Measurements from ENCODE around the gene CPM. TPM values are rescaled to one million over a fixed set of nuclear protein-coding genes. Genes with fewer than 3 reads are reported as not detected.

CPM gene
- total and polyA plus RNA-seq, 3 experiments from 2014 or later: 0.26 to 1.9 (median 1.6) TPM

DNA sequence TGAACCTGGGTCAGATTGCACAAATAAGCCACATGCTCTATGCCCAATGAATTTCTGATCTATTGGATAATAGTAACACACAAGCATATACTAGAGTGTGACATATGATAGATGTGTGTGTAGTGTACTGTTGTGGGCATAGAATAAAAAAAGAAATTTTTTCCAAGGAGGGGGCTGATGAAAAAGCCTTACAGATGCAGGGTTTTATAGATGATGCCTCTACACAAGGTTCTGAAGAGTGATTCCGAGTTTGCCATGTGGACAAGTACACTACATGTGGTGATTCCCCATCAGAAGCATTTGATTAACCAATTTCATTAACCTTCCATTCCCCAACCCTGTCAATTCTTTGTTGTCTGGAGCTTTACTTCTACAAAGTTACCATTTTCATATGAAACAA is 45.3 kb downstream of the CPM start:
- Mint-ChIP-seq H3K9me3 (no peaks in the 10 kb centered on the region), H3K27ac (no peak overlapping the region), H3K27me3 (peaks cover 4 to 9% of the 10 kb centered on the region in 2 donors), H3K4me3 (no peak overlapping the region), H3K36me3 (no peaks in the 10 kb centered on the region), H3K4me1 (peaks cover 7 to 16% (median 7%) of the 10 kb centered on the region in 3 donors)
- H3K27ac ChIP-seq (ENCODE audit: low read depth, low read length): no peak overlapping the region
- H3K27me3 ChIP-seq (ENCODE audit: insufficient read depth, low read length, poor library complexity, severe bottlenecking): no peaks in the 10 kb centered on the region
- H3K4me1 ChIP-seq (ENCODE audit: insufficient read depth, low read length): no peaks in the 10 kb centered on the region
- DNase-seq: no peak
- CTCF ChIA-PET: no interaction called here
- H3K4me3 ChIP-seq (ENCODE audit: low read length): no peak overlapping the region
- POLR2A ChIA-PET: no interaction called here
- no peaks in the 10 kb centered on the region for H3K36me3 ChIP-seq (ENCODE audit: insufficient read depth, low read length)
- no peaks in the 10 kb centered on the region for H3K9me3 ChIP-seq (ENCODE audit: low read length)

DNA sequence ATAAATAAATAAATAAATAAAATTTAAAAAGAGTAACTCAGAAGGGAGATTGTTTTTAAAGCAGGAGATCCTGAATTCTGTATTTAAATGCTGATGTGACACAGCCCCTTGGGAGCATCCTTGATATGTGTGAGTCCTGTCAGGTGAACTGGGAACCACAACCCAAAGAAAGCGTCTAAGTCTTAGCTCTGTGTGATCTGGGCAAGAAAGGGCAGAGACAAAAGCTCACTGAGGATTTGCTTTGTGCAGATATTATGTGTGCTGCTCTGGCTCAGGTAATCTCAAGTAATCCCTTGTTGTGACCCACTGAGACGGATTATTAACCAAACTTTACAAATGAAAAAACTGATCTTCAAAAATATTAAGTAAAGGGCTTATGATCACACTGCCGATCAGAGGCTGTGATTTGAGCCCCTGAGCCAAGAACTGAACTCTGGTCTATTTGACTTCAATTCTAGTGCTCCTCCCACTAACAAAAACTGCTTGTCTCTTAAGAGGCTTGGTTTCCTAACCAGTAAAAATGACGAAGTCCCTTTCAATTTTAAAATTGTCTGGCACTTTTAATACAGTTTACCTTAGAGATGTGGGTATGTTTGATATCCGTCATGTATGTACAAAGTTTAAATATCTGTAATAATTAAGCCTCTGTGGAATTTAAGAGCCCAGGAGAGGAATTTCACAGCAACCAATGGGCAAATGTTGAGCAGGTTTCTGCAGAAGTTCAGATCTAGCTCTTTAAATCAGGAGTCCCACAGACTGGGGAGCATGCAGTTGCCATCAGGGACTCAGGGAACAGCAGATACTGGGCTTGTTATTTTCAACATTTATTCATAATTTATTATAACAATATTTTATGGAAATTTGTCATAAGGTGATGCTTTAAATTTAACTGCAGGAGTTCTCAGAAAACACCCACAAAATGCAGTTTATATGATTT is 46.1 kb downstream of the CPM start:
- CTCF ChIA-PET: no interaction called here

DNA sequence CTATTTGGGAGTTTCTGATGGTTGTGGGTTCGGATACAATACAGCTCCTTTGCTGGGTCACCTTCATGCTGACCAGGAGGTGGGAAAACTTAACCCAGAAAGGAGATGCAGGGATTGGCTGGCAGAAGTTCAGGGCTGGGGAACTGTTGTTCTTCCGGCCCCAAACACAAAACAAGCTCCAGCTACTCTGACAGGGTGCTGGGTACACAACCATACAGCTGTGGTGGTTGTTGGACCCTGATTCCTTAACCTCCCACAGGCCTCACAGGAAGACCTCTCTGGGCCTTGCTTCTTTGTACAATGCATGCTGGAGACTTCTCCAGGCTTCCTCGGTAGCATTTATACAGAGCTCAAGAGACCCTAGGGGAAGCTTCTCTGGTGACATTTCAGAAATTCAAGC is 47.6 kb downstream of the CPM start:
- no peaks in the 10 kb centered on the region for H3K27me3 ChIP-seq (ENCODE audit: insufficient read depth, low read length, poor library complexity, severe bottlenecking)
- peaks cover 6 to 17% of the 10 kb centered on the region in 2 donors for H3K27me3 Mint-ChIP-seq
- ChIA-PET POLR2A (no interaction called here), CTCF (no interaction called here)
- no peak overlapping the region for H3K4me3 Mint-ChIP-seq
- H3K4me1 ChIP-seq (ENCODE audit: insufficient read depth, low read length): no peaks in the 10 kb centered on the region
- H3K9me3 Mint-ChIP-seq: peaks cover 0 to 3% (median 0%) of the 10 kb centered on the region in 5 donors
- no peak overlapping the region for H3K27ac Mint-ChIP-seq
- no peak overlapping the region for H3K4me3 ChIP-seq (ENCODE audit: low read length)
- no peaks in the 10 kb centered on the region for H3K4me1 Mint-ChIP-seq
- no peak for DNase-seq
- H3K9me3 ChIP-seq (ENCODE audit: low read length): no peaks in the 10 kb centered on the region
- H3K36me3 Mint-ChIP-seq: no peaks in the 10 kb centered on the region
- no peaks in the 10 kb centered on the region for H3K36me3 ChIP-seq (ENCODE audit: insufficient read depth, low read length)
- H3K27ac ChIP-seq (ENCODE audit: low read depth, low read length): no peak overlapping the region

More for the DNA sequence above, 46.1 kb downstream of the CPM start:
- H3K27ac Mint-ChIP-seq: no peak overlapping the region
- no peak overlapping the region for H3K4me3 Mint-ChIP-seq
- peaks cover 6 to 13% of the 10 kb centered on the region in 2 donors for H3K27me3 Mint-ChIP-seq
- no peaks in the 10 kb centered on the region for H3K36me3 Mint-ChIP-seq
- peaks cover 4 to 11% (median 5%) of the 10 kb centered on the region in 3 donors for H3K4me1 Mint-ChIP-seq
- DNase-seq: no peak
- H3K9me3 Mint-ChIP-seq: peaks cover 0 to 3% (median 0%) of the 10 kb centered on the region in 5 donors
- POLR2A ChIA-PET: no interaction called here
- no peaks in the 10 kb centered on the region for H3K4me1 ChIP-seq (ENCODE audit: insufficient read depth, low read length)
- no peaks in the 10 kb centered on the region for H3K36me3 ChIP-seq (ENCODE audit: insufficient read depth, low read length)
- H3K27ac ChIP-seq (ENCODE audit: low read depth, low read length): no peak overlapping the region
- no peak overlapping the region for H3K4me3 ChIP-seq (ENCODE audit: low read length)
- H3K27me3 ChIP-seq (ENCODE audit: insufficient read depth, low read length, poor library complexity, severe bottlenecking): no peaks in the 10 kb centered on the region
- H3K9me3 ChIP-seq (ENCODE audit: low read length): no peaks in the 10 kb centered on the region

DNA sequence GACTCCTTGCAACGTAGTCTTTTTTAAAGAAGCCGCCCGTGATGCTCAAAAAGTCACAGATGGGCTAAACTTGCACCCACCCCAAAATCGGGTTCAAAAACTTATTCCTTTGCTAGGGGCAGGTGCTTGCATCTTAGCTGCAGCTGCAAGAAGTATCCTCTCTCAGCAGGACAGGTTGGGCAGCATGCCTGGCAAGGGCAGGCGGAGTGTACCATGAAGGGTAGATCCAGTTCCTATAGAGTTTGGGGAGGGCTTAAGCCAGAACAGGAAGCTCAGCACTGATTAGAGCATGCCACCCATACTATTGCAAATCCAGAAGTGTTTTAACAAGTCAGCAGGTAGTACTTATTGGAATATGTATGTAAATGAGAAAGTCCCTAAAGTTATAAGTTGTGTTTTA is 48.7 kb downstream of the CPM start:
- Mint-ChIP-seq H3K27ac (no peak overlapping the region), H3K4me3 (no peak overlapping the region), H3K9me3 (peaks cover 0 to 3% (median 0%) of the 10 kb centered on the region in 5 donors), H3K27me3 (peaks cover 4 to 17% of the 10 kb centered on the region in 2 donors), H3K36me3 (no peaks in the 10 kb centered on the region), H3K4me1 (no peaks in the 10 kb centered on the region)
- Histone ChIP-seq H3K9me3 (ENCODE audit: low read length) (no peaks in the 10 kb centered on the region), H3K27me3 (ENCODE audit: insufficient read depth, low read length, poor library complexity, severe bottlenecking) (no peaks in the 10 kb centered on the region), H3K4me1 (ENCODE audit: insufficient read depth, low read length) (no peaks in the 10 kb centered on the region), H3K36me3 (ENCODE audit: insufficient read depth, low read length) (no peaks in the 10 kb centered on the region), H3K27ac (ENCODE audit: low read depth, low read length) (no peak overlapping the region), H3K4me3 (ENCODE audit: low read length) (no peak overlapping the region)
- no peak for DNase-seq
- POLR2A ChIA-PET: no interaction called here
- CTCF ChIA-PET: no interaction called here

DNA sequence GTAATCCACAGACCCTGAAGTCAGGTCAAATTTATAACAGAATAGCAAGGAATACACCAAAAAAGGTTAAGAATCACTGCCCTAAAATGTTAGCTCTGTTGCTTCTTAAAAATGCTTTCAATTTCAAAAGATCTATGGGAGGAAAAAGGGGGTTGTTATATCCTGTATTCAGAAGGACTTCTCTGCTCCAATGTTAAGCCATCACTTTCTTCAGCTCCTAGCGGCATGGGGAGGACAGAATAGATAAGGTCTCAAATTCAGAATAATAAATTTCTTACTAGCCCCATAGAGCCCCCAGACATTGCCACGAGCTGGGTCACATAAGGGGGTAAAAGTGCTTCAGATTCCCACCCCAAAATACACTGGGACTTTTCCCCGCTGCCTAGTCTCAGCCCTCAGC is 49.8 kb downstream of the CPM start:
- Histone ChIP-seq H3K27me3 (ENCODE audit: insufficient read depth, low read length, poor library complexity, severe bottlenecking) (no peaks in the 10 kb centered on the region), H3K4me3 (ENCODE audit: low read length) (no peak overlapping the region), H3K4me1 (ENCODE audit: insufficient read depth, low read length) (no peaks in the 10 kb centered on the region), H3K27ac (ENCODE audit: low read depth, low read length) (no peak overlapping the region), H3K9me3 (ENCODE audit: low read length) (no peaks in the 10 kb centered on the region), H3K36me3 (ENCODE audit: insufficient read depth, low read length) (no peaks in the 10 kb centered on the region)
- H3K4me3 Mint-ChIP-seq: no peak overlapping the region
- peaks cover 0 to 3% (median 0%) of the 10 kb centered on the region in 5 donors for H3K9me3 Mint-ChIP-seq
- DNase-seq: no peak
- no peaks in the 10 kb centered on the region for H3K36me3 Mint-ChIP-seq
- ChIA-PET CTCF (interaction anchor here (1.2 kb wide), 1 partner anchor 14 kb away, joined by 3 read pairs; no protein-coding TSS in a partner anchor), POLR2A (no interaction called here)
- peaks cover 4 to 17% of the 10 kb centered on the region in 2 donors for H3K27me3 Mint-ChIP-seq
- no peaks in the 10 kb centered on the region for H3K4me1 Mint-ChIP-seq
- H3K27ac Mint-ChIP-seq: no peak overlapping the region

DNA sequence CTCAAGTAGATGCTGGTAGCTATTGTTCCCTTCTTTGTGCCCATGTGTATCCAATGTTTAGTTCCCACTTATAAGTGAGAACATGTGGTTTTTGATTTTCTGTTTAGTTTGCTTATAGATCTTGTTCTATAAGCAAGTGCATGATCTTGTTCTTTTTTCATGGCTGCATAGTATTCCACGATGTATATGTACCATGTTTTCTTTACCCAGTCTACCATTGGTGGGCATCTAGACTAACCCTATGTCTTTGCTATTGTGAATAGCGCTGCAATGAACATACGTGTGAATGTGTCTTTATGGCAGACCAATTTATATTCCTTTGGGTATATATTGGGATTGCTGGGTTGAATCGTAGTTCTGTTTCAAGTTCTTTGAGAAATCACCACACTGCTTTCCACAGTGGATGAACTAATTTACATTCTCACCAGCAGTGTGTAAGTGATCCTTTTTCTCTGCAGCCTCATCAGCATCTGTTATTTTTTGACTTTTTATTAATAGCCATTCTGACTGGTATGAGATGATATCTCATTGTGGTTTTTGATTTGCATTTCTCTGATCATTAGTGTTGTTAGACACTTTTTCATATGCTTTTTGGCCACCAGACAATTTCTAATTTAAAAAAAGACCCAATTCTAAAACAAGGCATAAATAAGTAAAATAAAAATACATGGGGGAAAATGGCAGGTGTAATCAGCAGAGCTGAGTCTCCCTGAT is 50.6 kb downstream of the CPM start:
- Mint-ChIP-seq H3K9me3 (peaks cover 0 to 3% (median 0%) of the 10 kb centered on the region in 5 donors), H3K4me1 (no peaks in the 10 kb centered on the region), H3K27ac (no peak overlapping the region), H3K27me3 (peaks cover 5 to 17% of the 10 kb centered on the region in 2 donors), H3K36me3 (no peaks in the 10 kb centered on the region), H3K4me3 (no peak overlapping the region)
- no peak for DNase-seq
- H3K4me1 ChIP-seq (ENCODE audit: insufficient read depth, low read length): no peaks in the 10 kb centered on the region
- no peaks in the 10 kb centered on the region for H3K36me3 ChIP-seq (ENCODE audit: insufficient read depth, low read length)
- ChIA-PET POLR2A (no interaction called here), CTCF (interaction anchor here (1.2 kb wide), 1 partner anchor 15 kb away, joined by 3 read pairs; no protein-coding TSS in a partner anchor)
- no peaks in the 10 kb centered on the region for H3K27me3 ChIP-seq (ENCODE audit: insufficient read depth, low read length, poor library complexity, severe bottlenecking)
- H3K4me3 ChIP-seq (ENCODE audit: low read length): no peak overlapping the region
- H3K9me3 ChIP-seq (ENCODE audit: low read length): no peaks in the 10 kb centered on the region
- H3K27ac ChIP-seq (ENCODE audit: low read depth, low read length): no peak overlapping the region

DNA sequence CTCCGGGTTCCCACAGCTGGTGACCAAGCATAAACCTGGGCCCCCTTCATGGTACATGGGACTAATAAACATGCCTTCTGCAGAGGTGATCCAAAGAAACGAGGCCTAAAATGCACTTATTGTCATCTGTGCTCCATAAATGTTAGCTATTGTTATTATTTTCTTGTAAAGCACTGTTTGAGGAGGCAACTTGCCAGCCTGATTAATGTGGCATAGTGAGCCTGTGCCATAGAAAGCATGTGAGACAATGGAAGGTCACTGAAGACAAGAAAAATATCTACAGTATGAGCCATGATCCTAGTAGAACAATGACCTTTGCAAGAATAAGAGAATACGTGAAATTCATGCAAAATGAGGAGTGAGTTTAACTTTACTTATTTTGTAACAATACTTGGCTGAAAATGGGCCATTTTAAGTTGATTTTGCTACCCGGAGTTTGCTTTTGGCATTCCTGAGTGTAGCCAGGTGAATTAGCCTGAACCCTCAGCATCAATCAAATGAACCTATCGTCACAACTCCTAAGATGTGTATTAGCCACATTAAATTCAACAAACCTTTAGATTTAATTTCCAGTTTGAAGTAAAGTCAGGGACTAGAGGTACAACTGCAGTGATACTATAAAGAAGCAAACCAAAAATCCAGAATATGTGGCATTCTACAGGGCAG is 52.2 kb downstream of the CPM start:
- POLR2A ChIA-PET: no interaction called here
- Histone ChIP-seq H3K27me3 (ENCODE audit: insufficient read depth, low read length, poor library complexity, severe bottlenecking) (no peaks in the 10 kb centered on the region), H3K27ac (ENCODE audit: low read depth, low read length) (no peak overlapping the region), H3K9me3 (ENCODE audit: low read length) (no peaks in the 10 kb centered on the region), H3K36me3 (ENCODE audit: insufficient read depth, low read length) (no peaks in the 10 kb centered on the region), H3K4me1 (ENCODE audit: insufficient read depth, low read length) (no peaks in the 10 kb centered on the region), H3K4me3 (ENCODE audit: low read length) (no peak overlapping the region)
- H3K36me3 Mint-ChIP-seq: no peaks in the 10 kb centered on the region
- no peak overlapping the region for H3K27ac Mint-ChIP-seq
- H3K4me1 Mint-ChIP-seq: no peaks in the 10 kb centered on the region
- DNase-seq: no peak
- peaks cover 0 to 3% (median 0%) of the 10 kb centered on the region in 5 donors for H3K9me3 Mint-ChIP-seq
- CTCF ChIA-PET: no interaction called here
- no peak overlapping the region for H3K4me3 Mint-ChIP-seq
- H3K27me3 Mint-ChIP-seq: peaks cover 11 to 17% of the 10 kb centered on the region in 2 donors

DNA sequence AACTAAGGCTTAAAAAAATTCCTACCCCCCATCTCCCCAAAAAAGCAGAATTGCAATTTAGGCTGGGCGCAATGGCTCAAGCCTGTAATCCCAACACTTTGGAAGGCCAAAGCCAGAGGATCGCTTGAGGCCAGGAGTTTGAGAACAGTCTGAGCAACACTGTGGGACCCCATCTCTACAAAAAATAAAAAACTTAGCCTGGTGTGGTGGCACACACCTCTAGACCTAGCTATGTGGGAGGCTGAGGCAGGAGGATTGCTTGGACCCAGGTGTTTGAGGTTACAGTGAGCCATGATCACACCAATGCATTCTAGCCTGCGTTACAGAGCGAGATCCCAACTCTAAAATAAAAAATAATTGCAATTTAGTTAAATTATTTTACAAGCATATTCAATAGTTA is 54.1 kb downstream of the CPM start:
- H3K27me3 Mint-ChIP-seq: peaks cover 9 to 14% of the 10 kb centered on the region in 2 donors
- no peaks in the 10 kb centered on the region for H3K27me3 ChIP-seq (ENCODE audit: insufficient read depth, low read length, poor library complexity, severe bottlenecking)
- no peak overlapping the region for H3K27ac Mint-ChIP-seq
- H3K9me3 Mint-ChIP-seq: peaks cover 0 to 3% (median 0%) of the 10 kb centered on the region in 5 donors
- no peaks in the 10 kb centered on the region for H3K9me3 ChIP-seq (ENCODE audit: low read length)
- no peak for DNase-seq
- POLR2A ChIA-PET: no interaction called here
- H3K4me1 ChIP-seq (ENCODE audit: insufficient read depth, low read length): no peaks in the 10 kb centered on the region
- H3K4me3 ChIP-seq (ENCODE audit: low read length): no peak overlapping the region
- H3K27ac ChIP-seq (ENCODE audit: low read depth, low read length): no peak overlapping the region
- no peak overlapping the region for H3K4me3 Mint-ChIP-seq
- CTCF ChIA-PET: no interaction called here
- no peaks in the 10 kb centered on the region for H3K36me3 ChIP-seq (ENCODE audit: insufficient read depth, low read length)
- H3K36me3 Mint-ChIP-seq: peaks cover 0 to 6% (median 0%) of the 10 kb centered on the region in 3 donors
- no peaks in the 10 kb centered on the region for H3K4me1 Mint-ChIP-seq
